WTC11 (cell line): ENCODE data around the gene CMKLR1. TPM values are rescaled to one million over a fixed set of nuclear protein-coding genes. Genes with fewer than 3 reads are reported as not detected.

Source experiments
- ATAC-seq: fragments of 200-7000 bp; cut with Tn5 transposase; 2 replicates; pipeline ENCODE4 v1.10.0; 2021; ENCODE audit warnings: mild to moderate bottlenecking, moderate library complexity
- CTCF ChIA-PET: fragments of 300-600 bp; sonication (Branson Sonifier 250); formaldehyde crosslinking; loops from one replicate; lab custom pipeline; 2021; ENCODE audit warnings: antibody characterized with exemption; lab: Charles Lee
- POLR2A ChIA-PET: fragments of 350-600 bp; sonication (Branson Sonifier 250); formaldehyde crosslinking; loops from one replicate; lab custom pipeline; 2021; ENCODE audit warnings: antibody characterized with exemption; lab: Charles Lee
- DNase-seq: peaks from one replicate; pipeline ENCODE4 v3.0.0; 2021; ENCODE audit warnings: low spot score
- H3K27ac Mint-ChIP-seq: 2 replicates; pipeline ENCODE4 v1.8.0; 2021; ENCODE audit warnings: mixed read lengths
- H3K27me3 Mint-ChIP-seq: 2 replicates; pipeline ENCODE4 v1.8.0; 2021; ENCODE audit warnings: low read depth, mild to moderate bottlenecking, moderate library complexity, mixed read lengths
- H3K36me3 Mint-ChIP-seq: 2 replicates; pipeline ENCODE4 v1.8.0; 2021; ENCODE audit warnings: mixed read lengths
- H3K4me1 Mint-ChIP-seq: 2 replicates; pipeline ENCODE4 v1.8.0; 2022; ENCODE audit warnings: mixed read lengths
- H3K4me3 Mint-ChIP-seq: 2 replicates; pipeline ENCODE4 v1.8.0; 2021; ENCODE audit warnings: mild to moderate bottlenecking, moderate library complexity, mixed read lengths
- H3K9me3 Mint-ChIP-seq: 2 replicates; pipeline ENCODE4 v1.8.0; 2021; ENCODE audit warnings: mixed read lengths
- ESRRA ChIP-seq: sonication (generic); formaldehyde crosslinking; IDR thresholded peaks from 2 replicates; pipeline ENCODE4 v1.8.1; 2022; ENCODE audit warnings: mild to moderate bottlenecking, missing genetic modification reagents, borderline replicate concordance
- FOXK1 ChIP-seq: sonication (generic); formaldehyde crosslinking; IDR thresholded peaks from 2 replicates; pipeline ENCODE4 v1.8.0; 2022; ENCODE audit warnings: mild to moderate bottlenecking, moderate library complexity, missing genetic modification reagents
- FOXP4 ChIP-seq: sonication (generic); formaldehyde crosslinking; IDR thresholded peaks from 2 replicates; pipeline ENCODE4 v1.8.0; 2022; ENCODE audit warnings: mild to moderate bottlenecking, missing genetic modification reagents
- GRHL2 ChIP-seq: fragments of 250-450 bp; sonication (Bioruptor Pico); IDR thresholded peaks from 2 replicates; pipeline ENCODE4 v1.8.0; 2022; ENCODE audit warnings: mild to moderate bottlenecking, moderate library complexity; ENCODE audit not compliant: insufficient replicate concordance, severe bottlenecking
- IRF2 ChIP-seq: sonication (generic); formaldehyde crosslinking; IDR thresholded peaks from 2 replicates; pipeline ENCODE4 v1.8.0; 2022; ENCODE audit warnings: low read depth, missing genetic modification reagents, borderline replicate concordance
- MAX ChIP-seq: sonication (generic); formaldehyde crosslinking; IDR thresholded peaks from 2 replicates; pipeline ENCODE4 v1.8.0; 2022; ENCODE audit warnings: mild to moderate bottlenecking, missing genetic modification reagents
- NR3C1 ChIP-seq: sonication (generic); formaldehyde crosslinking; conservative IDR thresholded peaks from 2 replicates; pipeline ENCODE4 v1.8.1; 2023; ENCODE audit warnings: low read depth, mild to moderate bottlenecking, missing genetic modification reagents
- PRRX2 ChIP-seq: fragments of 250-450 bp; sonication (Bioruptor Pico); IDR thresholded peaks from 2 replicates; pipeline ENCODE4 v1.8.0; 2021; ENCODE audit warnings: mild to moderate bottlenecking
- SOX15 ChIP-seq: fragments of 250-450 bp; sonication (Bioruptor Pico); IDR thresholded peaks from 2 replicates; pipeline ENCODE4 v1.9.0; 2021; ENCODE audit warnings: mild to moderate bottlenecking
- SP1 ChIP-seq: sonication (generic); formaldehyde crosslinking; conservative IDR thresholded peaks from 2 replicates; pipeline ENCODE4 v1.8.1; 2022; ENCODE audit warnings: missing genetic modification reagents
- TEAD4 ChIP-seq: sonication (generic); formaldehyde crosslinking; IDR thresholded peaks from 2 replicates; pipeline ENCODE4 v1.8.0; 2022; ENCODE audit warnings: mild to moderate bottlenecking, missing genetic modification reagents
- ZMAT4 ChIP-seq: fragments of 250-450 bp; sonication (Bioruptor Pico); IDR thresholded peaks from 2 replicates; pipeline ENCODE4 v1.9.0; 2021; ENCODE audit warnings: mild to moderate bottlenecking
- ZNF121 ChIP-seq: sonication (generic); formaldehyde crosslinking; IDR thresholded peaks from 2 replicates; pipeline ENCODE4 v1.8.0; 2023; ENCODE audit warnings: missing genetic modification reagents
- ZNF317 ChIP-seq: sonication (generic); formaldehyde crosslinking; IDR thresholded peaks from 2 replicates; pipeline ENCODE4 v1.8.1; 2023; ENCODE audit warnings: low read depth, mild to moderate bottlenecking, moderate library complexity, missing genetic modification reagents, borderline replicate concordance
- ZNF396 ChIP-seq: fragments of 250-450 bp; sonication (Bioruptor Pico); IDR thresholded peaks from 2 replicates; pipeline ENCODE4 v1.8.0; 2021; ENCODE audit warnings: mild to moderate bottlenecking, moderate library complexity, borderline replicate concordance
- ZNF512 ChIP-seq: sonication (generic); formaldehyde crosslinking; IDR thresholded peaks from 2 replicates; pipeline ENCODE4 v1.8.1; 2022; ENCODE audit warnings: missing genetic modification reagents, borderline replicate concordance
- ZNF671 ChIP-seq: fragments of 250-450 bp; sonication (Bioruptor Pico); IDR thresholded peaks from 2 replicates; pipeline ENCODE4 v1.8.0; 2021; ENCODE audit warnings: mild to moderate bottlenecking
- total RNA-seq: library from RNA; stranded (reverse); gene quantifications from 3 replicates; pipeline ENCODE4 v1.2.3, GENCODE V29; 2021
- TF ChIP-seq, protein P1 (sequence below): fragments of 250-450 bp; sonication (Bioruptor Pico); IDR thresholded peaks from 2 replicates; pipeline ENCODE4 v1.8.0; 2021; ENCODE audit warnings: mild to moderate bottlenecking
- TF ChIP-seq, protein P2 (sequence below): fragments of 200-600 bp; IDR thresholded peaks from 2 replicates; pipeline ENCODE4 v1.8.0; 2022; ENCODE audit warnings: antibody characterized with exemption
- TF ChIP-seq, protein P3 (sequence below): fragments of 250-450 bp; sonication (Bioruptor Pico); IDR thresholded peaks from 2 replicates; pipeline ENCODE4 v1.9.0; 2021; ENCODE audit warnings: mild to moderate bottlenecking, borderline replicate concordance

CMKLR1 gene
- total RNA-seq, 1 experiment from 2014 or later = 1.6 TPM

- Mint-ChIP-seq H3K27ac (no peak overlapping the region), H3K27me3 (no peaks in the 10 kb centered on the region; the same call in 1 of the 2 replicates), H3K9me3 (peaks cover 12% of the 10 kb centered on the region), H3K36me3 (peaks cover 12% of the 10 kb centered on the region), H3K4me1 (peaks cover 13% of the 10 kb centered on the region), H3K4me3 (no peak overlapping the region)
- ChIA-PET CTCF (interaction anchor here (1.0 to 2.3 kb wide), 3 partner anchors 10 to 251 kb away, joined by 5 to 8 read pairs (median 5); no protein-coding TSS in a partner anchor), POLR2A (interaction anchor here (0.6 to 0.9 kb wide), 2 partner anchors 129 to 316 kb away, joined by 3 to 12 read pairs; no protein-coding TSS in a partner anchor)
- ATAC-seq (no peak), DNase-seq (no peak)
- TF ChIP-seq ESRRA (CRISPR knock-in tag) = no peak
- TF ChIP-seq ZNF317 (CRISPR knock-in tag) = no peak
- TF ChIP-seq NR3C1 (CRISPR knock-in tag) = no peak
- no peak for TF ChIP-seq TEAD4 (CRISPR knock-in tag)
These were observed 98.2 kb downstream of the CMKLR1 start for GRCh38 chr12:108240928-108241327.

DNA sequence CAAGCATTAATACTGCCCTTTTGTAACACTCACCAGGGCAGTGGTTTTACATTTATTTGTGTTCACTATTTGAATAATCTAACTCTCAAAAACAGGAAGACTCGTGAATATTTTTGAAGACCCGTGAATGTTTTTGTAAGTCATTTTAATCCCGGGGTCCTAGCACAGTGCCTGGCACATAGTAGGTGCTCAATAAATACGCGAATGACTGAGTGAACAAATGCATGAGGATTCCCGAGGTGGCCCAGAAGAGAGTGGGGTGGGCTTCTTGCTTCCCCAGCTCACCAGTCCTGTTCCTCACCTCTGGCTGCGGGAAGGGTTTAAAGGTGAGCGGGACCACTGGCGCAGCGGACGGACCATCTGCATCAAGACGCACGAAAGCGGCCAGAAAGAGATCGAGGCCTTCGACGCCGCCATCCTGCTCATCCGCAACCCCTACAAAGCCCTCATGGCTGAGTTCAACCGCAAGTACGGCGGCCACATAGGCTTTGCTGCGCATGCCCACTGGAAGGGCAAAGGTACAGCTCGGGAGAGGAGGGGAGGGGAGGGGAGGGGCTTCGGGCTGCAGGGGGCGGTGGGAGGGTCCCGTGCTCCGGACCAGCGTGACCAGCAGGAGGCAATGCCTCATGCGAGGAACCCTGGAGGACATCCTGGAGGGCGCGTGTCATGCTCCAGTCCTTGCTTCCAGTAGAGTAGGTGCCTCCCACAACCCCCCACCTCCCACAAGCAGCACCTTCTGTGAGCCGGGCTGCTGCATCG, 98.9 kb downstream of the CMKLR1 start:
- Mint-ChIP-seq H3K4me1 (peaks cover 21% of the 10 kb centered on the region), H3K9me3 (peaks cover 12% of the 10 kb centered on the region), H3K4me3 (no peak overlapping the region), H3K27me3 (no peaks in the 10 kb centered on the region; the same call in 1 of the 2 replicates), H3K36me3 (peaks cover 12% of the 10 kb centered on the region), H3K27ac (no peak overlapping the region)
- ATAC-seq (peak; percentile 40), DNase-seq (peak; percentile 28)
- TF ChIP-seq GRHL2 (CRISPR knock-in tag) = no peak
- no peak for TF ChIP-seq PRRX2
- no peak for TF ChIP-seq ZNF121
- TF ChIP-seq SOX15 (CRISPR knock-in tag) = no peak
- no peak for TF ChIP-seq SP1 (CRISPR knock-in tag)
- TF ChIP-seq, protein P1, sequence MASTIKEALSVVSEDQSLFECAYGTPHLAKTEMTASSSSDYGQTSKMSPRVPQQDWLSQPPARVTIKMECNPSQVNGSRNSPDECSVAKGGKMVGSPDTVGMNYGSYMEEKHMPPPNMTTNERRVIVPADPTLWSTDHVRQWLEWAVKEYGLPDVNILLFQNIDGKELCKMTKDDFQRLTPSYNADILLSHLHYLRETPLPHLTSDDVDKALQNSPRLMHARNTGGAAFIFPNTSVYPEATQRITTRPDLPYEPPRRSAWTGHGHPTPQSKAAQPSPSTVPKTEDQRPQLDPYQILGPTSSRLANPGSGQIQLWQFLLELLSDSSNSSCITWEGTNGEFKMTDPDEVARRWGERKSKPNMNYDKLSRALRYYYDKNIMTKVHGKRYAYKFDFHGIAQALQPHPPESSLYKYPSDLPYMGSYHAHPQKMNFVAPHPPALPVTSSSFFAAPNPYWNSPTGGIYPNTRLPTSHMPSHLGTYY (CRISPR knock-in tag) = no peak
- TF ChIP-seq ZMAT4 (CRISPR knock-in tag) = no peak
- TF ChIP-seq, protein P2, sequence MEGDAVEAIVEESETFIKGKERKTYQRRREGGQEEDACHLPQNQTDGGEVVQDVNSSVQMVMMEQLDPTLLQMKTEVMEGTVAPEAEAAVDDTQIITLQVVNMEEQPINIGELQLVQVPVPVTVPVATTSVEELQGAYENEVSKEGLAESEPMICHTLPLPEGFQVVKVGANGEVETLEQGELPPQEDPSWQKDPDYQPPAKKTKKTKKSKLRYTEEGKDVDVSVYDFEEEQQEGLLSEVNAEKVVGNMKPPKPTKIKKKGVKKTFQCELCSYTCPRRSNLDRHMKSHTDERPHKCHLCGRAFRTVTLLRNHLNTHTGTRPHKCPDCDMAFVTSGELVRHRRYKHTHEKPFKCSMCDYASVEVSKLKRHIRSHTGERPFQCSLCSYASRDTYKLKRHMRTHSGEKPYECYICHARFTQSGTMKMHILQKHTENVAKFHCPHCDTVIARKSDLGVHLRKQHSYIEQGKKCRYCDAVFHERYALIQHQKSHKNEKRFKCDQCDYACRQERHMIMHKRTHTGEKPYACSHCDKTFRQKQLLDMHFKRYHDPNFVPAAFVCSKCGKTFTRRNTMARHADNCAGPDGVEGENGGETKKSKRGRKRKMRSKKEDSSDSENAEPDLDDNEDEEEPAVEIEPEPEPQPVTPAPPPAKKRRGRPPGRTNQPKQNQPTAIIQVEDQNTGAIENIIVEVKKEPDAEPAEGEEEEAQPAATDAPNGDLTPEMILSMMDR = no peak
- TF ChIP-seq ZNF671 (CRISPR knock-in tag) = no peak
- TF ChIP-seq FOXK1 (CRISPR knock-in tag) = no peak
- TF ChIP-seq FOXP4 (CRISPR knock-in tag) = no peak
- no peak for TF ChIP-seq MAX
- no peak for TF ChIP-seq ZNF396
- TF ChIP-seq ZNF512 (CRISPR knock-in tag) = no peak
- no peak for TF ChIP-seq IRF2 (CRISPR knock-in tag)
- TF ChIP-seq, protein P3, sequence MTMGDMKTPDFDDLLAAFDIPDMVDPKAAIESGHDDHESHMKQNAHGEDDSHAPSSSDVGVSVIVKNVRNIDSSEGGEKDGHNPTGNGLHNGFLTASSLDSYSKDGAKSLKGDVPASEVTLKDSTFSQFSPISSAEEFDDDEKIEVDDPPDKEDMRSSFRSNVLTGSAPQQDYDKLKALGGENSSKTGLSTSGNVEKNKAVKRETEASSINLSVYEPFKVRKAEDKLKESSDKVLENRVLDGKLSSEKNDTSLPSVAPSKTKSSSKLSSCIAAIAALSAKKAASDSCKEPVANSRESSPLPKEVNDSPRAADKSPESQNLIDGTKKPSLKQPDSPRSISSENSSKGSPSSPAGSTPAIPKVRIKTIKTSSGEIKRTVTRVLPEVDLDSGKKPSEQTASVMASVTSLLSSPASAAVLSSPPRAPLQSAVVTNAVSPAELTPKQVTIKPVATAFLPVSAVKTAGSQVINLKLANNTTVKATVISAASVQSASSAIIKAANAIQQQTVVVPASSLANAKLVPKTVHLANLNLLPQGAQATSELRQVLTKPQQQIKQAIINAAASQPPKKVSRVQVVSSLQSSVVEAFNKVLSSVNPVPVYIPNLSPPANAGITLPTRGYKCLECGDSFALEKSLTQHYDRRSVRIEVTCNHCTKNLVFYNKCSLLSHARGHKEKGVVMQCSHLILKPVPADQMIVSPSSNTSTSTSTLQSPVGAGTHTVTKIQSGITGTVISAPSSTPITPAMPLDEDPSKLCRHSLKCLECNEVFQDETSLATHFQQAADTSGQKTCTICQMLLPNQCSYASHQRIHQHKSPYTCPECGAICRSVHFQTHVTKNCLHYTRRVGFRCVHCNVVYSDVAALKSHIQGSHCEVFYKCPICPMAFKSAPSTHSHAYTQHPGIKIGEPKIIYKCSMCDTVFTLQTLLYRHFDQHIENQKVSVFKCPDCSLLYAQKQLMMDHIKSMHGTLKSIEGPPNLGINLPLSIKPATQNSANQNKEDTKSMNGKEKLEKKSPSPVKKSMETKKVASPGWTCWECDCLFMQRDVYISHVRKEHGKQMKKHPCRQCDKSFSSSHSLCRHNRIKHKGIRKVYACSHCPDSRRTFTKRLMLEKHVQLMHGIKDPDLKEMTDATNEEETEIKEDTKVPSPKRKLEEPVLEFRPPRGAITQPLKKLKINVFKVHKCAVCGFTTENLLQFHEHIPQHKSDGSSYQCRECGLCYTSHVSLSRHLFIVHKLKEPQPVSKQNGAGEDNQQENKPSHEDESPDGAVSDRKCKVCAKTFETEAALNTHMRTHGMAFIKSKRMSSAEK (CRISPR knock-in tag) = no peak
- ChIA-PET CTCF (interaction anchor here (0.6 to 2.3 kb wide), 11 partner anchors 9 to 558 kb away, joined by 3 to 8 read pairs (median 3); no protein-coding TSS in a partner anchor), POLR2A (interaction anchor here (0.6 kb wide), 1 partner anchor 317 kb away, joined by 12 read pairs; no protein-coding TSS in a partner anchor)
